GM18907 (cell line): ENCODE measurements around the gene MPHOSPH8.

Experiments
- ATAC-seq: cut with Tn5 transposase; IDR thresholded peaks from one replicate; pipeline ENCODE4 v1.9.1; 2021; ENCODE audit warnings: mild to moderate bottlenecking, moderate library complexity; ENCODE audit not compliant: unreplicated experiment

The MPHOSPH8 gene

DNA sequence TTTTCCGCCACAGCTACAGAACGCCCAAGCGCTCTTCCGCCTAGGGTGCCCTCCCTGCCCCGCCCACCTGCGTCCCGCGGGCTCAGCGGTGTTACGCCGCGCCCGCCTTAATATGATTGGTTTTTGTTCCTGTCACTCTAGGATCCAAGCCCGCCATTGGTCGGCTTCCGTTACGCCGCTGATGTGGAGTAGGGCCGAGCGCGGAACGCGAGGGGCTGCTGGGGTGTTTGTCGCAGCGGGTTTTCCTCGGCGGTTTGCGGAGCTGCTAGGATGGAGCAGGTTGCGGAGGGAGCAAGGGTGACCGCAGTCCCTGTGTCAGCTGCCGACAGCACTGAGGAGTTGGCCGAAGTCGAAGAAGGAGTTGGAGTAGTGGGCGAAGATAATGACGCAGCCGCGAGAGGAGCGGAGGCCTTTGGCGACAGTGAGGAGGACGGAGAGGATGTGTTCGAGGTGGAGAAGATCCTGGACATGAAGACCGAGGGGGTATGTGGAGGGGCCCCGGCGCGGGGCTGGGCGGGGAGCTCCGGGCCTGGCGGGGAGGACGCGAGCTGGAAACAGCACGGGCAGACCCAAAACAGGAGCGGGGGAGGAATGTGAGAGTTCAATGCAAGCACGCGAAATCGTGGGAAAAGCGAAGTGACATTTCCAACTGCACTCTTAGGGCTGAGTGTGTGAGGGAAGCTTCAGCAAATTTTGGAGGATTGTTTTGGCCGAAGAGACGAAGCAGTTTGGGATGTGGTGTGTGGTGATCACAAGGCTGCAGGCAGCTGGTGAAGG lies at the start of gene MPHOSPH8:
MPHOSPH8 (plus strand) TSS at position 181 of the 777 bp plus-strand sequence; CDS start at position 271, 90 bp downstream.
- peak; percentile 99 for ATAC-seq

GRCh38 chr13:19586904-19587634 lies 46.4 kb upstream of the MPHOSPH8 start:
- ATAC-seq, result peak; percentile 72

- peak; percentile 86 for ATAC-seq
Measured at GRCh38 chr13:19587635-19588300, 45.7 kb upstream of the MPHOSPH8 start.

GRCh38 chr13:19589312-19589711 lies 44.1 kb upstream of the MPHOSPH8 start:
- ATAC-seq, result no peak

GRCh38 chr13:19590423-19590822 lies 43.0 kb upstream of the MPHOSPH8 start:
- ATAC-seq, result no peak

DNA sequence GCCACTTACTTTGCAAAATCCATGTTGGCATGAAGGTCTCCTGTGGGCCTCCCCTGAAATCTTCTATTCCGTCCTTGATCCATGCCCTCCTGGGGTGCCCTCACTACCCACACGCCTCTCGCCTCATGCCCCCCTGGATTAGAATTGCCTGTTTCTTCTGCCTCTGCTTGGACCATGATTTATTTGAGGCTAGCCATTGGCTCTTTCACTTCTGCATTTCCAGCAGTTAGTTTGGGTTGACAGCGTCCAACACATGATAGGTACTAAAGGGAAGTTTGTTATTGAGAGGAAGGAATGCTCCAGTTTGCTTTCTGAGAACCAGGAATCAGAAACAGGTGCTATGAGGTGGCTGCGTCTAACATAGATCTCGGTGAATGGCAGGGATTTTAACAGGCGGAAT lies 41.6 kb upstream of the MPHOSPH8 start:
- no peak for ATAC-seq

DNA sequence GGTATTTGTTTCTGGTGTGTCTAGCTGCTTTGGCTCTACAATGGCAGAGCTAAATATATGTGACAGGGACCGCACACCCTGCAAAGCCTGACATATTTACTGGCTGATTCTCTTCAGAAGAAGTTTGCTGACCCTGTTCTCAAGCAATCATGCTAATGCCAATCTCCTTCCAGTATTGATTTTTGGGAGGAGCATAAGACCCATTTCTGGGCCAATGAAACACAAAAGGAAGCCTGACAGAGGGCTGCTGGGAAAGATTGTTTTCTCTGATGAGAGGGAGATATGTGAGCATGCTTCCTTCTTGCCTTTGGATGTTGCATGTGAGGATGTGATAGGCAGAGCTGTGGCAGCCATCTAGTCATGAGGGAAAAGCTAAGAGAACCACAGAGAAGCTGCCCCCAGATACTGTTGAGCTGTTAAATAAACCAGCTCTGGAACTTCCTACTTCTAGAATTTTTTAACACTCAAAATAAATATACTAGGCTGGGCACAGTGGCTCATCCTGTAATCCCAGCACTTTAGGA lies 40.7 kb upstream of the MPHOSPH8 start:
- ATAC-seq, result no peak

DNA sequence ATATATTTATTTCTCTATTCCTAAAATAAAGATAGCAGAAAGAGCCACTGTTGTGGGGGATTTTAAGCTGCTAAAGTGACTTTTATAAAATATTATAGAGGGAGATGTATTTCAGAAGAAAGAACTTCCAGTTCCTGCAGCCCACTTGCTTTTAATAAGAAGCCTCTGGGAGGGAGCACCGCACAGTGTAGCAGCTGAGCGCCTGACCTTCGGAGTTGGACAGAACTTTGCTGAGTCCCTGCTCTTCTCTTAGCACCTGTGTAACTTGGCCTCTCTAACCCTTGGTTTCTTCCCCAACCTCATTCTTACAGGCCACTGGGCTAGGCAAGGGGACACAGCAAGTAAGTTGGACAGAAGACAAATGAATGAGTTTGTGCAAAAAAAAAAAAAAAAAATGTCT lies 37.4 kb upstream of the MPHOSPH8 start:
- ATAC-seq, result no peak

GRCh38 chr13:19596960-19597361 lies 36.5 kb upstream of the MPHOSPH8 start:
- ATAC-seq, result no peak

DNA sequence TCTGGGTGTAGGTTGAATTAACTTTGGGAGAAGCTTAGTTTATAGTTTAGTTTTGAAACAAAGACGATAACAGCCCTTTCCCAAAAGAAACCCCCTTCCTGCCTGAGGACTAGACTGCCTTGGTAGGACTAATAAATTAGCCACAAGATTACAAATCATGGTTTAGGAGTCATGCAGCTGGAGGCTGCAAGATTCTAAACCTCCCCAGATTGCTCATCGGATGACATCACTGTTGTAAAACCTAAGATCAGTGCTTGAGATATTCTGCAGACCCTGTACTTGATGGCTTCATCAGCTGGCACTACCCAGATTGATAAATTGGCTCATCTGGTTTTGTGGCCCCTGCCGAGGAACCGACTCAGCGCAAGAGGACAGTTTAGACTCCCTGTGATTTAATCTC lies 35.9 kb upstream of the MPHOSPH8 start:
- ATAC-seq, result no peak

DNA sequence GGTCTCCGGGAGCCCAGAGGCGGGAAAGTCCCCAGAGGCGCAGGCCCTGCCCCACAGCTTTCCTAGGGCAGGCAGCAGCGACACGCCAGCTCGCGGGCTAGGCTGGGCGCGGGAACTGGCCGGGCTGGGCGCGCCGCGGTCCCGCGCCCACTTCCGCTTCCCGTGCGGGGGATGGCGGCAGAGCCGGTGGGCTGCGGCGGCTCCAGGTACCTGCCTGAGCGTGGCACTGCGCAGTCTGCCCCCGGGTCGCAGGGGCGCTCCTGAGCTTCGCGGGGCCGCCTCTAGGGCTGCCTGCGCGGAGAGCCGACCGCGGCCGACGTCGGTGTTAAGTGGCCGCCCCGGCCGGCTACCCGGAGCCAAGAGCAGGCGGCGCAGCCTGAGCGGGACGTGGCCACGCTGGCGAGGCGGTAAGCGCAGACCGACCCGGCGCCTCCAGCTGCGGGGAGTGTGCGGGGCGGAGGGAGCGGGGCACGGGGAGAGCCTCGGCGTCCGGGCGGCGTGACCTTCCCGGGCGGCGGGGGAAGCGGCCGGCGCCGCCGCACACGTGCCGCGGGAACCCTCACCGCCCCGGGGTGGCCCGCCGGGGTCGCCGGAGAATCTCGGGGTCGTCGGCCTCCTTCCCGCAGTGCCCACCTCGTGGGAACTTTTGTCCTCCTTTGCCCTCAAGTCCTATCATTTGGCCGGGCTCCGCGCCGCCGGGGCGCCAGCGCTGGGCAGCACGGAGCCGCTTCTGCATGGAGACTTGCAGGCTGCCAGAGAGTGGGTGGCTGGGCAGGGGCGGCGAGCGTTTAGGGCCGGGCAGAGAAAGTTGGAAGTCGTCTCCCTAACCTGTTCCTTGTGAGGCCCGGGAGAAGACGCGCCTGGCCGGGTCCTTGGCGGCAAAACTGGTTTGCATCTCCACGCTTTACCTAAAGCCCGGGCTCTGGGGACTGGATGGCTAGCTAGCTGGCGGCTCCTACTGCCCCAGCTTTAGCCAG lies 31.4 kb upstream of the MPHOSPH8 start:
- ATAC-seq, result peak; percentile 90

GRCh38 chr13:19604306-19604705 lies 29.2 kb upstream of the MPHOSPH8 start:
- no peak for ATAC-seq

GRCh38 chr13:19605161-19605955 lies 28.1 kb upstream of the MPHOSPH8 start:
- no peak for ATAC-seq

- no peak for ATAC-seq
Measured at GRCh38 chr13:19606152-19606551, 27.3 kb upstream of the MPHOSPH8 start.

GRCh38 chr13:19606737-19607136 lies 26.7 kb upstream of the MPHOSPH8 start:
- ATAC-seq, result no peak

GRCh38 chr13:19607523-19608078 lies 25.9 kb upstream of the MPHOSPH8 start:
- no peak for ATAC-seq

GRCh38 chr13:19618977-19619376 lies 14.5 kb upstream of the MPHOSPH8 start:
- ATAC-seq, result peak; percentile 76

GRCh38 chr13:19622193-19622592 lies 11.3 kb upstream of the MPHOSPH8 start:
- no peak for ATAC-seq

GRCh38 chr13:19624265-19624664 lies 9.2 kb upstream of the MPHOSPH8 start:
- ATAC-seq, result no peak
